PC-9 (cell line): ENCODE data around the gene CPNE4. TPM values are rescaled to one million over a fixed set of nuclear protein-coding genes. Genes with fewer than 3 reads are reported as not detected.

ENCODE experiments used
- BruUV-seq: library from RNA; stranded (reverse); fragments of 400-500 nt; replicated peaks from 2 replicates; lab custom pipeline; 2021; lab: Mats Ljungman, UMichigan
- CTCF ChIA-PET: fragments of 300-600 bp; sonication (Branson Sonifier 250); formaldehyde crosslinking; loops from one replicate; lab custom pipeline; 2022; ENCODE audit warnings: antibody characterized with exemption; lab: Charles Lee
- POLR2A ChIA-PET: fragments of 300-600 bp; sonication (Branson Sonifier 250); formaldehyde crosslinking; loops from one replicate; lab custom pipeline; 2022; ENCODE audit warnings: antibody characterized with exemption; ENCODE audit not compliant: unreplicated experiment; lab: Charles Lee
- DNase-seq, 2 experiments: peaks; one replicate each; pipeline versions ENCODE4 v3.0.0 to v3.0.0-alpha.2; 2015 to 2022; ENCODE audit warnings: mixed read lengths in 1 of 2
- H2AFZ ChIP-seq: fragments of 200-600 bp; sonication (generic); 2 replicates; pipeline ENCODE4 v1.8.1; 2017; ENCODE audit warnings: antibody characterized with exemption
- H3F3A ChIP-seq: fragments of 200-600 bp; sonication (generic); 2 replicates; pipeline ENCODE4 v1.8.1; 2017; ENCODE audit warnings: antibody characterized with exemption, mild to moderate bottlenecking, low read depth; ENCODE audit not compliant: insufficient read depth
- H3K27ac ChIP-seq: fragments of 200-600 bp; sonication (generic); 2 replicates; pipeline ENCODE4 v1.6.1; 2016; ENCODE audit warnings: mixed run types
- H3K27me3 ChIP-seq: fragments of 200-600 bp; sonication (generic); 2 replicates; pipeline ENCODE4 v1.6.1; 2016; ENCODE audit warnings: low read depth, mixed run types; ENCODE audit not compliant: insufficient read depth
- H3K36me3 ChIP-seq: fragments of 200-600 bp; sonication (generic); 2 replicates; pipeline ENCODE4 v1.6.1; 2016; ENCODE audit warnings: low read depth, mixed run types
- H3K4me1 ChIP-seq: fragments of 200-600 bp; sonication (generic); replicated peaks from 2 replicates; pipeline ENCODE4 v1.6.1; 2016; ENCODE audit warnings: mixed run types; ENCODE audit not compliant: insufficient read depth
- H3K4me2 ChIP-seq: fragments of 200-600 bp; sonication (generic); 2 replicates; pipeline ENCODE4 v1.6.1; 2017; ENCODE audit warnings: mixed run types
- H3K4me3 ChIP-seq: fragments of 200-600 bp; sonication (generic); 2 replicates; pipeline ENCODE4 v1.6.1; 2016; ENCODE audit warnings: mixed run types
- H3K79me2 ChIP-seq: fragments of 200-600 bp; sonication (generic); 2 replicates; pipeline ENCODE4 v1.6.1; 2017; ENCODE audit warnings: low read depth, mixed run types
- H3K9me2 ChIP-seq: fragments of 200-600 bp; sonication (generic); 2 replicates; pipeline ENCODE4 v1.8.1; 2017; ENCODE audit warnings: mild to moderate bottlenecking; ENCODE audit not compliant: insufficient read depth
- H3K9me3 ChIP-seq: fragments of 200-600 bp; sonication (generic); 2 replicates; pipeline ENCODE4 v1.8.1; 2016; ENCODE audit warnings: low read depth; ENCODE audit not compliant: insufficient read depth
- H4K20me1 ChIP-seq: fragments of 200-600 bp; sonication (generic); 2 replicates; pipeline ENCODE4 v1.8.1; 2017; ENCODE audit not compliant: insufficient read depth
- CTCF ChIP-seq: fragments of 200-600 bp; sonication (generic); conservative IDR thresholded peaks from 2 replicates; pipeline ENCODE4 v1.6.1; 2017; ENCODE audit warnings: mixed run types, antibody characterized with exemption, mild to moderate bottlenecking, moderate library complexity
- EZH2 ChIP-seq: fragments of 200-600 bp; sonication (generic); IDR thresholded peaks from 2 replicates; pipeline ENCODE4 v1.8.0; 2017; ENCODE audit warnings: antibody characterized with exemption, low read depth
- intact Hi-C: fragments of 100-400 bp; cut with micrococcal nuclease; formaldehyde crosslinking; loops from one replicate; pipeline ENCODE4 v1.10.0; 2022; ENCODE audit not compliant: unreplicated experiment
- total RNA-seq: library from RNA; stranded (reverse); gene quantifications from 2 replicates; pipeline ENCODE4 v1.2.3, GENCODE V29; 2021

The CPNE4 gene
- total RNA-seq, 1 experiment from 2014 or later = 0.22 TPM

GRCh38 chr3:131555456-131555855 lies 479.4 kb downstream of the CPNE4 start:
- H3K36me3 ChIP-seq = no peaks in the 10 kb centered on the region
- no peak for DNase-seq

GRCh38 chr3:131553495-131554247 lies 481.1 kb downstream of the CPNE4 start:
- intact Hi-C loops = no loop called here
- no peaks in the 10 kb centered on the region for H3F3A ChIP-seq
- no peaks in the 10 kb centered on the region for H4K20me1 ChIP-seq
- H3K9me3 ChIP-seq = no peaks in the 10 kb centered on the region
- no peak overlapping the region for H3K27ac ChIP-seq
- DNase-seq = no peak
- no peak overlapping the region for H2AFZ ChIP-seq
- H3K36me3 ChIP-seq = no peaks in the 10 kb centered on the region
- H3K79me2 ChIP-seq = no peaks in the 10 kb centered on the region
- ChIA-PET CTCF (no interaction called here), POLR2A (no interaction called here)
- no peak overlapping the region for H3K4me3 ChIP-seq
- no peaks in the 10 kb centered on the region for H3K4me1 ChIP-seq
- TF ChIP-seq CTCF (no peak), EZH2 (no peak)
- H3K9me2 ChIP-seq = no peaks in the 10 kb centered on the region
- no peaks in the 10 kb centered on the region for H3K27me3 ChIP-seq
- H3K4me2 ChIP-seq = no peak overlapping the region
- BruUV-seq = no TSS peak

More at GRCh38 chr3:131555456-131555855, 479.4 kb downstream of the CPNE4 start:
- H3K9me3 ChIP-seq = no peaks in the 10 kb centered on the region
- BruUV-seq = no TSS peak
- H3F3A ChIP-seq = no peaks in the 10 kb centered on the region
- intact Hi-C loops = no loop called here
- no peak overlapping the region for H3K27ac ChIP-seq
- no peak overlapping the region for H3K4me3 ChIP-seq
- H2AFZ ChIP-seq = no peak overlapping the region
- no peaks in the 10 kb centered on the region for H4K20me1 ChIP-seq
- TF ChIP-seq CTCF (no peak), EZH2 (no peak)
- H3K27me3 ChIP-seq = no peaks in the 10 kb centered on the region
- no peaks in the 10 kb centered on the region for H3K9me2 ChIP-seq
- ChIA-PET CTCF (no interaction called here), POLR2A (no interaction called here)
- H3K4me1 ChIP-seq = no peaks in the 10 kb centered on the region
- H3K4me2 ChIP-seq = no peak overlapping the region
- H3K79me2 ChIP-seq = no peaks in the 10 kb centered on the region

GRCh38 chr3:131551761-131552160 lies 483.1 kb downstream of the CPNE4 start:
- POLR2A ChIA-PET = no interaction called here
- intact Hi-C loops = no loop called here
- H3F3A ChIP-seq = no peaks in the 10 kb centered on the region

More at GRCh38 chr3:131551761-131552160, 483.1 kb downstream of the CPNE4 start:
- no peaks in the 10 kb centered on the region for H3K27me3 ChIP-seq
- H3K9me3 ChIP-seq = no peaks in the 10 kb centered on the region
- no peaks in the 10 kb centered on the region for H4K20me1 ChIP-seq
- no peaks in the 10 kb centered on the region for H3K9me2 ChIP-seq
- no peak overlapping the region for H2AFZ ChIP-seq
- CTCF ChIA-PET = no interaction called here
- BruUV-seq = no TSS peak
- H3K4me2 ChIP-seq = no peak overlapping the region
- no peak for DNase-seq
- TF ChIP-seq EZH2 (no peak), CTCF (no peak)
- no peaks in the 10 kb centered on the region for H3K4me1 ChIP-seq
- no peaks in the 10 kb centered on the region for H3K79me2 ChIP-seq
- H3K36me3 ChIP-seq = no peaks in the 10 kb centered on the region
- H3K4me3 ChIP-seq = no peak overlapping the region
- no peak overlapping the region for H3K27ac ChIP-seq
